ENCODE results near the gene ASXL2. TPM values are rescaled to one million over a fixed set of nuclear protein-coding genes. Genes with fewer than 3 reads are reported as not detected.

The ASXL2 gene
- total RNA-seq, 6 donors from 2014 or later, result 15.5 to 34.9 (median 25.6) TPM

- no peak for TF ChIP-seq POLR2AphosphoS5 (IDR thresholded peaks at IDR 0.05)
- no peak for TF ChIP-seq EP300 (IDR thresholded peaks at IDR 0.05)
- TF ChIP-seq CTCF (IDR thresholded peaks at IDR 0.05), result no peak
- no peak for TF ChIP-seq POLR2A (IDR thresholded peaks at IDR 0.05)
- no peaks in the 10 kb centered on the region for H3K27me3 ChIP-seq
- H3K4me1 ChIP-seq, result no peaks in the 10 kb centered on the region
Observed at GRCh38 chr2:25735835-25736234, 142.5 kb downstream of the ASXL2 start.

GRCh38 chr2:25728559-25728958 is 149.7 kb downstream of the ASXL2 start:
- TF ChIP-seq POLR2AphosphoS5 (IDR thresholded peaks at IDR 0.05) (no peak), EP300 (IDR thresholded peaks at IDR 0.05) (no peak), CTCF (IDR thresholded peaks at IDR 0.05) (no peak), POLR2A (IDR thresholded peaks at IDR 0.05) (no peak)

More at GRCh38 chr2:25735835-25736234, 142.5 kb downstream of the ASXL2 start:
- Histone ChIP-seq H3K27ac (no peak overlapping the region), H3K9me3 (no peaks in the 10 kb centered on the region), H3K36me3 (no peaks in the 10 kb centered on the region), H3K4me3 (no peak overlapping the region)
- ATAC-seq (ENCODE audit: low FRiP score in 2 of 2) (no peak), DNase-seq (no peak)
- WGBS, 2 donors, result 71 to 73% methylated on average over 1 of the region's 1 CpG

GRCh38 chr2:25726522-25726921 is 151.8 kb downstream of the ASXL2 start:
- Histone ChIP-seq H3K4me3 (no peak overlapping the region), H3K9me3 (no peaks in the 10 kb centered on the region), H3K36me3 (no peaks in the 10 kb centered on the region), H3K4me1 (no peaks in the 10 kb centered on the region), H3K27me3 (no peaks in the 10 kb centered on the region), H3K27ac (no peak overlapping the region)
- 53 to 66% methylated on average over 3 of the region's 3 CpGs for WGBS, 2 donors
- no peak for ATAC-seq (ENCODE audit: low FRiP score in 2 of 2)
- DNase-seq, result no peak
- TF ChIP-seq EP300 (IDR thresholded peaks at IDR 0.05), result no peak
- TF ChIP-seq POLR2A (IDR thresholded peaks at IDR 0.05), result no peak
- no peak for TF ChIP-seq CTCF (IDR thresholded peaks at IDR 0.05)
- TF ChIP-seq POLR2AphosphoS5 (IDR thresholded peaks at IDR 0.05), result no peak

More at GRCh38 chr2:25728559-25728958, 149.7 kb downstream of the ASXL2 start:
- Histone ChIP-seq H3K9me3 (no peaks in the 10 kb centered on the region), H3K4me3 (no peak overlapping the region), H3K4me1 (no peaks in the 10 kb centered on the region), H3K27me3 (no peaks in the 10 kb centered on the region), H3K36me3 (no peaks in the 10 kb centered on the region), H3K27ac (no peak overlapping the region)
- ATAC-seq (ENCODE audit: low FRiP score in 2 of 2) (no peak), DNase-seq (no peak)
- WGBS, 2 donors, result 90 to 91% methylated on average over 7 of the region's 7 CpGs

- no peaks in the 10 kb centered on the region for H3K36me3 ChIP-seq
- no peaks in the 10 kb centered on the region for H3K9me3 ChIP-seq
- no peak overlapping the region for H3K27ac ChIP-seq
- H3K4me3 ChIP-seq, result no peak overlapping the region
- DNase-seq (no peak), ATAC-seq (ENCODE audit: low FRiP score in 2 of 2) (no peak)
- WGBS, 2 donors, result 98 to 100% methylated on average over 3 of the region's 3 CpGs
- no peak for TF ChIP-seq EP300 (IDR thresholded peaks at IDR 0.05)
- no peak for TF ChIP-seq POLR2A (IDR thresholded peaks at IDR 0.05)
- TF ChIP-seq CTCF (IDR thresholded peaks at IDR 0.05), result no peak
- no peak for TF ChIP-seq POLR2AphosphoS5 (IDR thresholded peaks at IDR 0.05)
- H3K27me3 ChIP-seq, result no peaks in the 10 kb centered on the region
- no peaks in the 10 kb centered on the region for H3K4me1 ChIP-seq
Observed at GRCh38 chr2:25725877-25726276, 152.4 kb downstream of the ASXL2 start.

- no peak overlapping the region for H3K4me3 ChIP-seq
- ATAC-seq (ENCODE audit: low FRiP score in 2 of 2) (no peak), DNase-seq (no peak)
- no peaks in the 10 kb centered on the region for H3K9me3 ChIP-seq
- WGBS, 2 donors, result 87 to 90% methylated on average over 4 to 6 of the region's 6 CpGs
- H3K36me3 ChIP-seq, result no peaks in the 10 kb centered on the region
- H3K4me1 ChIP-seq, result no peaks in the 10 kb centered on the region
- TF ChIP-seq EP300 (IDR thresholded peaks at IDR 0.05), result no peak
- no peak for TF ChIP-seq POLR2A (IDR thresholded peaks at IDR 0.05)
- TF ChIP-seq CTCF (IDR thresholded peaks at IDR 0.05), result no peak
- TF ChIP-seq POLR2AphosphoS5 (IDR thresholded peaks at IDR 0.05), result no peak
- H3K27me3 ChIP-seq, result no peaks in the 10 kb centered on the region
- no peak overlapping the region for H3K27ac ChIP-seq
Observed at GRCh38 chr2:25724756-25725155, 153.5 kb downstream of the ASXL2 start.

Data from upper lobe of left lung (tissue), 6 donors.